ENCODE data around the gene LY6G6D.

LY6G6D gene

DNA sequence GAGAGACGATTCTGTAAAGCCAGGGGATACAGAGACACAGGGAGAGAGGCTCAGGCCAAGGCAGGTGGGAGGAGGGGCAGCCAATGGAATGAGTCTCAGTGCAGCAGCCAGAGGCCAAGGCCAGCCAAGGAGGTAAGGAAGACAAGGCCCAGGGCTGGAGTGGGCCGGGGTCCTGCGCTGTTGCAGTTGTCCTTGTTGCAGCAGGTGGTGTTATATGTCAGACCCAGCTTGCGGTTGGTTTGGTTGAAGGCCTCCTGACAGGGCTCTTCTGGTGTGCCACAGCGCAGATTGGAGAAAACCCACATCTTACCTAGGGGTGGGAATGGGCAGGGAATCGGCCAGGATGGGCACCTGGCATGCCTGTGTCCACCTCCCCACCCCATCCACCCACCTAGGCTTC is 3.9 kb downstream of the LY6G6D start:
- DNase-seq (ENCODE audit: low read depth) = no peak

GRCh38 chr6:31720196-31720770 is 5.1 kb downstream of the LY6G6D start:
- DNase-seq (ENCODE audit: low read depth) = no peak

GRCh38 chr6:31721351-31722020 is 6.3 kb downstream of the LY6G6D start, which contains the start of gene LY6G6C:
TSS of gene LY6G6C (minus strand) at chr6:31721746. CDS start at chr6:31721679, 67 bp downstream.
- DNase-seq (ENCODE audit: low read depth) = no peak

DNA sequence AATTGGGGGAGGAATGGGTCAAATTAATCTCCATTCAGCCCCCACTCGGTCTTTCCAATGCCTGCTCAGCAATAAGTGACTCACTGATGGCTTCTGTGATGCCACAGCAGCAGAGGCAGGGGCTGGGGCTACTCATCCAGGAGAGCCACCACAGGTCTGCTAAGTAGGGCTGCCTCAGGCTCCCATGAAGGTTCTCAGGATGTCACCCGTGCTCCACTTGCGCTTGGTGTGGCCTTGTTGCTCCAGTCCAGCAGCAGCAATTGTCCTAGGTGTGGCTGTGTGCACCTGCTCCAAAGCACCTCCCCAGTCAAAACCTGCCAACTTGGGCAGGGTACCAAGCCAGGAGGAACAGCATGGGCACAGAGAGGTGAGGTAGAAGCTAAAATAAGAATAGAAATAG is 7.0 kb downstream of the LY6G6D start:
- no peak for DNase-seq (ENCODE audit: low read depth)

- DNase-seq (ENCODE audit: low read depth) = no peak
Observed at GRCh38 chr6:31723245-31723979, 8.3 kb downstream of the LY6G6D start, which contains the start of gene MPIG6B. TSS of gene MPIG6B (plus strand) at chr6:31723373. CDS start at chr6:31723384, 11 bp downstream.

DNA sequence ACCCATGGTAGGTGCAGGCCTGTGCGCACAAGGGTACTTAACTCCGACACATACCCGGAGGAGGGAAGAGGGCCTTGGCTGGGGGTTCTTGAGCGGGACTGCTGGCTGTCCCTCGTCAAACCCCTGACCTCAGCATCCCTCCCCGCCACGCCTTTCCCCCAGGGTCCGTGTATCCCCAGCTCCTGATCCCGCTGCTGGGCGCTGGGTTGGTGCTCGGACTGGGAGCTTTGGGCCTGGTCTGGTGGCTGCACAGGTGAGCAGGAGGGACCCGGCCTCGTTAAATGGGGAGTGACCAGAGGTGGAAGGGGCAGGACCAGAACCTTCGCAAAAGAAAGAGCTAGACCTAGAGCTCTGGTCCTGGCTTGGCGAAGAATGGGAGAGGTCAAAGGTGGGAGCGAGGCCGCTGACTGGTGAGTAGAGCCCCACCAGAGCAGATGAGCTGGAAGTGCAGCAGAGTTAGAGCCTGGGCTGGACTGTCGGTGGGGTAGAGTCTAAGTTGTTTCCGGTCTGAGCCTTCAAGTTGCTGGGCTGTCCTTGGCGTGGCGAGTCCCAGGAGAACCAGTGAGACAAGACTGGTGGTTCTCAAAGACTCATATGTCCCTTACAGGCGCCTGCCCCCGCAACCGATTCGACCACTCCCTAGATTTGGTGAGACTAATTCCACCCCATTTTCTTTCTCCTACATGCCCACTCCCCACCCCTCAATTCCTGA is 9.0 kb downstream of the LY6G6D start:
- DNase-seq (ENCODE audit: low read depth) = no peak

DNA sequence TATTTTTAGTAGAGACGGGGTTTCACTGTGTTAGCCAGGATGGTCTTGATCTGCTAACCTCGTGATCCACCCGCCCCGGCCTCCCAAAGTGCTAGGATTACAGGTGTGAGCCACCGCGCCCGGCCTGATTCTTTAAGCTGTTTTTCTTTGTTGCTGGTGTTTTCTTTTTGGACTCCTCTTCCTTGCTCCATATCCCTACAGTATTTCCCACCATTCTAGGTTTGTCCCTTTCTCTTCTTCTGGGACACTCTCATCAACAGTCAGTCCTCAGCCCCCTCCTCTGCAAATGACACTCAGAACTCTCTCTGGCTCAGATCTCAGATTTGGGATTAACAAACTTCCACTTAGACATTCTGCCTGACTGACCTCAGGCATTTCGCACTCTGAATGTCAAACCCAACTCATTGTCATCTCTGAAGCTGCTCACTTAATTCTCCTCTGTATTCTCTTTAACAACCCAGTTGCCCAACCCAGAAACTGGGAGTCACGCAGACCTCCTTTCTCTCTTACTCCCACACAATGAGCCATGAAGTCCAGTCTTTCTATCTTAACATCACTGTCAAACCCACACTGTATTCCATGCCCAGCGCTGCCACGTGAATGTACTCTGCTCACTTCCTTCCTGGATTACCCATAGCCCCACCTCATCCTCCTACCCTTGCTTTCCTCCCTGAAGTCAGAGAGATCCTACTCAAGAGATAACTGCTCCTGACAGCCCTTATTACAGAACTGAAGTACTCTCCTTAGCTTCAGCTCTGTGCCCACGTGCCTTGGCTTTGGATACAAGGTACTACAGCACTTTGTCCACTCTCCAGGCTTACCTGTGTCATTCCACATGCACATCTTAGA is 10.6 kb downstream of the LY6G6D start:
- DNase-seq (ENCODE audit: low read depth) = no peak

DNA sequence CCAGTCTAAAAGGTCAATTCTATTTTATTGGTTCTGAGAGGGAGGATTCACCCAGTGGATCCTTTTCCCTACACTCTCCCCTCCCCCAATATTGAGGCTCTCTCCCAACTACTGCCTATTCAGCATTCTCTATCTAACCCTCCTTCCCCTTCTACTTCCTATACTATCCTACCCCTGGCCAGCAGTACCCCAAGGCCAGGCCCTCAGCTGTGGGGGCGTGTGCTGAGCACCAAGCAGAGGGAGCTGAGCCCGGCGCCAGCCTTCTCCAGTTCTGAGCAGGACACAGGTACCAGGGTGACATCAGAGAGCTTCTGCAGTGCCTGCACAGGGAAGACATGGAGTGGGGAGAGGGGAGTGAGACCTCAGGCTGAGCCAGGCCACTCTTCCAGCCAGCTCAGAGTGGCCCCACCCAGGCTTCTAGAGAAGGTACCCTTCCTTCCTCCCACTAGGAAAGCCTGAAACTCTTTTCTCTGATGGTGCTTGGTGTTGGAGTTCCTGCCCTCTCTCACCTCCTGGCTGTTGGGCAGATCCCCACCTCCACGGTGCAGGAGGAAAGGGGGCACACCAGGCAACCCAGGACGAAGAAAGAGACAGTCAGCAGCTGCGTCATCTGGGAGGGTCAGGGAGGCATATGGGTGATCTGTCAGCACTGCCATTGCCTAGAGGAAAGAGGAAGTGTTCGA is 12.0 kb downstream of the LY6G6D start:
- DNase-seq (ENCODE audit: low read depth) = no peak

DNA sequence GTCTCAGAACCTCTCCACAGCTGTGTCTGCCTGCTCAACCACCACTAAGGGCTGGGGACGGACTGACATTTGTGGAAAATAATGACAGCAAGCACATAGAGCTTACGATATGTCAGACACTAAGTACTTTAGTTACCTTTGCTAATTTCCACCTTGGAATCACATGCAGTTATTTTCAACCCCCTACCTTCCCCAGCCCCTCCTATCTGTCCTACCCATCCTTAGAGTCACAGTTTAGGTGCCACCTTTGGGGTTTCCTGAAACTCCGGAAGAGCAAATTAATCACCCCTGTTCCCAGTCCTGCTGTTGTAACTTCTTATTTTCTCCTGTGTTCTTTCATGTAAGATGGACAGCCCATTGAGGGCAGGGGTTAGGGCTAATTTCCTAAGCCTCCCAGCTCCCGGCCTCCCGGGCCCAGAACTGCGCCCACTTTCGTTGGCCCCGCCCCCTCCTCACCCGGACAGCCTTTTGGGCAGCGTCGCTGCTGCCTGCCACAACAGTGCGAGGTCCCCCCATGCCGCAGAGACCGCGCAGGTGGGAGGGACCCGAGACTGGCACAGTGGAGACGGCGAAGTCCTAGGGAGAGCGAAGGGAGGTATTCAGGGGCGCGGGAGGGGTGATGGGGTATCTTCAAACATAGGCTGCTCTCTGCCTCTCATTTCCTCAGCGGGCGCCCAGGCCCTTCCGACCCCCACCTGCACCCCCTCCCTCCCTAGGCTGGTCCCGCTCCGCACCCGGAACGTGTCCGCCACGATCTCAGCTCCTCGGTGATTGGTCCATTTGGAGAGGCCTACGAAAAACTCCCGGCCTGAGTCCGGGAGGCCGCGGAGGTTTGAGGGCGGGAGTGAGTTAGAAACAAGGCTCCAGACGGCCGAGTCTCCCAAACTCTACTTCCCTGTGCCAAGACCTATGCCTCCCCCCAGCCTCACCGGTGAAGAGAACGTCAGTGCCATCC is 12.8 kb downstream of the LY6G6D start:
- DNase-seq (ENCODE audit: low read depth) = no peak

DNA sequence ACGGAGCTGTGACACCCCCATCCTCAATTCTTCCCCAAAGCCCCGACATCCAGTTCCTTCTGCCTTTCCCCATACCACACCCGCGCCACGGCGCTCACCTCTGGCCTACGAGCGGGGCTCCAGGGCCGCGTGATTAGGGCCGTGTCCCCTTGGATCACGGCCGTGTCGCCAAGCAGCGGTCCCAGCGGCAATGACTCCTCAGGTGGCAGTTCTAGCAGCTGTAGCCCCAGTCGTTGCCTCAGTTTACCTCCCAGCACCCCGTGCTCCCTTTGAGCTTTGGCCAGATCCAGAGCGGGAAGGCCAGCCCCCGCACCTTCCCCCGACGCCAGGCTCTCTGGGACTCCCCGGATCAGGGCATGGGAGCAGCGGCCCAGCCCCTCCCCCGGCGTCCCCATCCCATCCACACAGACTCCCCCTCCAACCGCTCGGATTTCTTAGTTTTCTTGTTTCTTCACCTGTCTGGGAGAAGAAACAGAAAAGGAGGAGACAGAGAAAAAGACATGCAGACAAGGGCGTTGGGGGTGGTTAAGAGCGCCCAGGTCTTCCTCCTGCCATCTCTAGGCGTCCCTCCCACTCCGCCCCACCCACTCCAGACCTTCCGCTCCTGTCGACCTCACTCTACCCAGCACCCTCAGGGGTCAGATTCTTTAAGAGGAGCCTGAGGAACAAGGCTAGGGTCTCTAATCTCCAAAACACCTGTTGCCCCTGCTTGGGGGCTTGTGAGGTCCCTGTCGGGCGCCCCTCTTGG is 13.8 kb downstream of the LY6G6D start, which contains the start of gene DDAH2:
Gene DDAH2 (minus strand): TSS at position 533 of the 748 bp plus-strand sequence. CDS start 138 bp downstream, at position 395.
- DNase-seq (ENCODE audit: low read depth) = no peak

DNA sequence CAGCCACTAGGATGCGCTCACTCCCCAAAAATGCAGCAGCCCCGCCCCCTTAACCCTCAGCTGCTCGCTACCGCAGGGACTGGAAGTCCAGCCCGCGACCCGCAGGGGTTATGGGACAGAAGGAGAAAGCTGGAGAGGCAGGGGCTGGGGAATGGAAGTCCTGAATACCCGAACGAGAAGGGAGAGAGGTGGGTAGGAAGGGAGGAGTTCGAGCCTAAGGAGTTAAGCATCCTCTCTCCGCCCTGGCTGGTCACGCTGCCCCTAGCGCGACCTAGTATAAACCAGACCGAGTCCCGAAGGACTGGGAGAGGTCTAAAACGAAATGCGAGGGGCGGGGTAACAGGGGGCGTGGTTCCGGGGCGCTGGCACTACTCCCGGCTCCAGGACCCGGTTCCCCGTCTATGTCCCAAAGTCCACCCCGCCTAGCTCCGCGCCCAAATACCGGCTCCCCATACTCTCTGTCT is 14.4 kb downstream of the LY6G6D start:
- DNase-seq (ENCODE audit: low read depth) = no peak

GRCh38 chr6:31729979-31730630 is 15.0 kb downstream of the LY6G6D start:
- no peak for DNase-seq (ENCODE audit: low read depth)

DNA sequence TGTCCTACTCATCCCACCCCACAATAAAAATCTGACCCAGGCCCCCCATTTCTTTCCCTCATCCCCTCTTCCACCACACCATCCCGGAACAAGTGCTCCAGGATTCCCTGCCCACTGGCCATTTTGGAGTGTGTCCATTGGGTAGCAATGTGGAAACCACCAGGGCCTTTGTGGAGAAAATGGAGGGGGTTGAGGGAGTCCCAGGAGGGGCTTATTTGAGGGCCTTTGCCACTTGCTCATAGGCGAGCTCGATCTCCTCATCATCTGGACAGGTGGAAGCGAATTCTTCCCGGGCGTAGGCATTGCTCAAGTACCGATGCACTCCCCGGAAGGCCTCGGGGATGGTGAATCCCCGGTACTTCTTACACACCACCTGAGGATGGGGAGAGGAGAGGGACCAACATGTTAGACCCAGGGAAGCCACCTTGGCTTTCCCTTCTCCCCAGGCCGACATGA is 15.5 kb downstream of the LY6G6D start:
- no peak for DNase-seq (ENCODE audit: low read depth)

GRCh38 chr6:31732029-31732428 is 16.9 kb downstream of the LY6G6D start:
- DNase-seq (ENCODE audit: low read depth) = no peak

DNA sequence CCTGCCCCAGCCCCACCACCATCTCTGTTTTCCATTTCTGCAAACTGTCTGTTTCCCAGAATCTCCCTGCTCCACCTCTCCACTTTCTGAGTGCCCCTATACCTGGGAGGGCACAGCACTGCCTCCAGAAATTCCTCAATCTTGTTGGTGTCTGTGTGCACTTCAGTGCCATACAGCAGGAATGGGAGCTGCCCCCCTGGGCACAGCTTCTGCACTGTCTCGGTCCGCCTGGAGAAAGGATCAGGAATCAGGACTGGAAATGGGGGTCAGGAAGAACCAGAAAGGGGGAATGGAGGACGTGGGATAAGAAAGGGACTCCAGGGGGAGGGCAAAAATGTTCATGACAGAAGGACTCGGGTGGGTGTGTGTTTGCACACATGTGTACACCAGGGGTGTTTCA is 18.6 kb downstream of the LY6G6D start:
- DNase-seq (ENCODE audit: low read depth) = no peak

GRCh38 chr6:31734247-31734820 is 19.2 kb downstream of the LY6G6D start:
- no peak for DNase-seq (ENCODE audit: low read depth)

DNA sequence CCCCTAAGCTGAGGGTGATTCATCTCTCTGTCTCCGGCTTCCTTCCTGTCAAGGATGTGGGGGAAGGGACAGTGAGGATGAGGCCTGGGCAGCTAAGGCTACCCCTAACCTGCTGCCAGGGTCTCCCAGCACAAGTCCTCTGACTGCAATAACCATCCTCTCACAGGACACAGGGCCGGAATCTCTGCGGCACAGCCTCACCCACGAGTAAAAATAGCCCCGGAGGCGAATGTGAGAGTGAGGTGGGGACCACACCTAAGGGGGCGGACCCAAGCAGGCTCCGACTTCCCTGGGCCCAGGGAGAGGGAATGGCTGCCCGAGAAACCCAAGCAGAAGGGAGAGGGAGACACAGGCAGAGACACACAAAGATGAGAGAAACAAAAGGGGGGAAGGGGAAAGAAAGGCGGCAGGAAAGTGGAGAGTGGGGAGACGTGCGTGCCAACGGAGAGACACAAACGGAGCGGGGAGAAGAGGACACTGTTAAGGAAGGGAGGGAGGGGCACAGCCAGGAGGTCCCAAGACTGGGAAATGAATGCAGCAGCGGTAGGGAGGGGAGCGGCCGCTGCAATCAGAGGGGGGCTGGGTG is 19.8 kb downstream of the LY6G6D start:
- peak; percentile 82 for DNase-seq (ENCODE audit: low read depth)
